VCaP (cell line): ENCODE data around the gene PGM3.

Experiments used
- H3K27ac ChIP-seq: fragments of 450-650 bp; 2 replicates; pipeline ENCODE4 v1.5.1; 2017
- CTCF ChIP-seq: fragments of 450-650 bp; conservative IDR thresholded peaks from 2 replicates; pipeline ENCODE4 v1.5.1; 2017; ENCODE audit warnings: mild to moderate bottlenecking, moderate library complexity

PGM3 gene

GRCh38 chr6:83192871-83193746, at the start of gene PGM3, which contains the start of gene RWDD2A:
Gene PGM3, minus strand, starts transcription at chr6:83193265. Its CDS starts 2,253 bp downstream, at chr6:83191012.
Gene RWDD2A, plus strand, starts transcription at chr6:83193357. Its CDS starts 1,095 bp downstream, at chr6:83194452.
- H3K27ac ChIP-seq, result peak within 1 kb of the TSS; percentile 95
- TF ChIP-seq CTCF, result no peak

GRCh38 chr6:83231146-83231545, 38.1 kb upstream of the PGM3 start:
- TF ChIP-seq CTCF, result no peak
- H3K27ac ChIP-seq, result no peak overlapping the region

GRCh38 chr6:83226517-83226916, 33.5 kb upstream of the PGM3 start:
- no peak for TF ChIP-seq CTCF
- no peak overlapping the region for H3K27ac ChIP-seq

GRCh38 chr6:83221889-83222479, 28.9 kb upstream of the PGM3 start:
- peak; percentile 78 for TF ChIP-seq CTCF
- no peak overlapping the region for H3K27ac ChIP-seq

- H3K27ac ChIP-seq, result no peak overlapping the region
- no peak for TF ChIP-seq CTCF
Observed at GRCh38 chr6:83221276-83221675, 28.2 kb upstream of the PGM3 start.

GRCh38 chr6:83220121-83220520, 27.1 kb upstream of the PGM3 start:
- TF ChIP-seq CTCF, result no peak
- H3K27ac ChIP-seq, result no peak overlapping the region

- no peak overlapping the region for H3K27ac ChIP-seq
- no peak for TF ChIP-seq CTCF
Observed at GRCh38 chr6:83218646-83219045, 25.6 kb upstream of the PGM3 start.
